ENCODE data around the gene ZNF865.

Gene ZNF865

GRCh38 chr19:55626350-55626749 lies 20.9 kb downstream of the ZNF865 start:
- peak; percentile 69 for DNase-seq

GRCh38 chr19:55632463-55632834 lies 27.0 kb downstream of the ZNF865 start:
- peak; percentile 92 for DNase-seq

- no peak for DNase-seq
Measured at GRCh38 chr19:55633861-55634260, 28.4 kb downstream of the ZNF865 start.

GRCh38 chr19:55635334-55635717 lies 29.9 kb downstream of the ZNF865 start:
- no peak for DNase-seq

- no peak for DNase-seq
Measured at GRCh38 chr19:55635856-55636440, 30.5 kb downstream of the ZNF865 start.

GRCh38 chr19:55636723-55637122 lies 31.3 kb downstream of the ZNF865 start:
- no peak for DNase-seq

GRCh38 chr19:55637534-55637933 lies 32.1 kb downstream of the ZNF865 start:
- no peak for DNase-seq

GRCh38 chr19:55638864-55639359 lies 33.5 kb downstream of the ZNF865 start:
- DNase-seq: peak; percentile 75

GRCh38 chr19:55640043-55640576 lies 34.7 kb downstream of the ZNF865 start:
- DNase-seq: peak; percentile 79

GRCh38 chr19:55640577-55641425 lies 35.4 kb downstream of the ZNF865 start, which contains the start of gene ZNF580:
Gene ZNF580 (plus strand): TSS chr19:55641002. CDS start chr19:55642509, 1,507 bp downstream.
- DNase-seq: peak; percentile 82

- peak; percentile 60 for DNase-seq
Measured at GRCh38 chr19:55641426-55642152, 36.1 kb downstream of the ZNF865 start.

GRCh38 chr19:55642153-55643002 lies 36.9 kb downstream of the ZNF865 start:
- peak; percentile 64 for DNase-seq

- DNase-seq: peak; percentile 89
Measured at GRCh38 chr19:55643003-55643886, 37.8 kb downstream of the ZNF865 start, which contains the start of gene ZNF581. Gene ZNF581 (plus strand): TSS chr19:55643649. CDS start chr19:55644572, 923 bp downstream.

- no peak for DNase-seq
Measured at GRCh38 chr19:55643887-55644176, 38.4 kb downstream of the ZNF865 start.

- DNase-seq: no peak
Measured at GRCh38 chr19:55644191-55644833, 38.9 kb downstream of the ZNF865 start.

- DNase-seq: no peak
Measured at GRCh38 chr19:55644842-55645511, 39.5 kb downstream of the ZNF865 start.

GRCh38 chr19:55645512-55645881 lies 40.0 kb downstream of the ZNF865 start:
- DNase-seq: no peak

GRCh38 chr19:55646889-55647731 lies 41.7 kb downstream of the ZNF865 start:
- no peak for DNase-seq

All from stimulated activated CD4-positive, alpha-beta T cell treated with anti-CD3 and anti-CD28 coated beads, Interleukin-15, amount 100 ng/mL, for 24 hours (primary cell).